ENCODE measurements around the gene SLC27A5. TPM values are rescaled to one million over a fixed set of nuclear protein-coding genes. Genes with fewer than 3 reads are reported as not detected.

Gene SLC27A5
- total RNA-seq, 2 experiments from 2014 or later: 13.8 to 14.4 TPM

DNA sequence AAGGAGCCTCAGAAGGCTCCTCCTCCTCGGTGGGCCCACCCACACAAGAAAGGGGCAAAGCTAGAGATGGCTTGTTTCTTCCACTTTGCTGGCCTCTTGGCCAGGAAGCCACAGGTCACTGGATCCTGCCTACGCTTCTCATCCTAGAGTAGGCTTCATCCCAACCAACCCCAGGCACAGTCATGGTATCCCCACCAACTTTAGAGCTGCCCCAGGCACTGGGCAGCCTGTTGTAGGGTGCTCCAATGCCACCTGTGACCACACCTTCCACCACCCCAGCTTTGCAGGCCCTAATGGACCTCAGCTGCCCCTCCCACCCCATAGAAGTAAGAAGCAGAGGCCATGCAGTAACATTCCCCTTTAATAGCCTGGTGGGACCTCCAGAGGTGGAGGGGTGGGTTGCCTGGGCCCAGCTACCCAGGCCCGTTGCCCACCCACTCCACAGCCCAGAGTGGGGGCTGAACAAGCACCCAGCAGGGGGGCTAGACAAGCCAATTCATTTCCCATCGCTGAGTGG is 43.6 kb upstream of the SLC27A5 start:
- intact Hi-C loops (cut with micrococcal nuclease): loop anchor here (1.0 kb wide), 3 partner anchors 11 to 36 kb away; partner anchors contain the start of genes MZF1, TRIM28 and ZBTB45
- Mint-ChIP-seq H3K4me3 (peak overlapping the region; percentile 90), H3K27me3 (ENCODE audit: low read depth) (no peaks in the 10 kb centered on the region), H3K9me3 (no peaks in the 10 kb centered on the region), H3K27ac (peak overlapping the region; percentile 94), H3K36me3 (ENCODE audit: low read depth) (peaks cover 48% of the 10 kb centered on the region), H3K4me1 (ENCODE audit: low read depth) (peaks cover 53% of the 10 kb centered on the region)
- no peak for DNase-seq
- CTCF ChIA-PET: interaction anchor here (0.6 to 2.8 kb wide), 5 partner anchors 26 to 370 kb away, joined by 3 to 21 read pairs (median 4); partner anchors contain the start of gene ZBTB45

DNA sequence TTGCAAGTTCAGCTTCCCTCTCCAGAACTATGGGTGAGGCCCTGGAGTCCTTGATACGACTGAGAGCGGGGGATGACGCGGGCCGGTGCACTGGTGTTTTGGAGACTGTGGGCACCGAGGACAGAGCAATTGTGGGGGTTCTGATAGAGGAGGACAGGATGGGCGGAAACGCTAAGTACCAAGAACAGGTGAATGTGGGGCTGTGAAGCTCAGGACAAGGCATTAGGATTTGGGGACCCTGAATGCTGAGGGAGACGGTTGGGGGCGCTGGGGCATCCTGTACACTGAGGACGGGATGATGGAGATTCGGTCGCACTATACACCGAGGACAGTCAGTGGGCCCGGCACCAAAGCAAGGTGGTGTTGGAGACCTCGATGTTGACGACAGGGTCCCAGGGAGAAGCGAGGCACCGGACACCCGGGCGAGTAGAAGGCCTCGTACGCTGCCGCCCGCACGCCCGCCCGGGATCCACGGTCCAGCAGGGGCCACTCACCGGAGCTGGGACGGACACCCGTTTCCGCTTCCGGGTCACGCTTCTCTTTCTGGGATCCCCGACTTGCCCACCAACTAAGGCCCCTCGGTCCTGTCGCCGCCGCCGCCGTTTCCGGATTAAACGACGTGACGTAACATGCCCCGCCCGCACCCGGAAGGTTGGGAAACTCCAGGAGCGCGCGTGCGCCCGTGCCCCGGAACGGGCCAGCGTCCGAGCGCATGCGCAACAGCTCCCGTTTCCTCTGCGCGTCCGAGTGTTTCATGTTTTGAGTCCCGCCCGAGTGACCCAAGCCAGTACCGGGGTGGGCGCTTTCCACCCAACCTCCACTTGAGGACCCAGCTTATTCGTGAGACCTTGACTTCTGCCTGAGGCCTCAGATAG is 42.9 kb upstream of the SLC27A5 start, which contains the start of gene CHMP2A:
TSS of gene CHMP2A (minus strand) at position 612 of the 875 bp plus-strand sequence. CDS start 893 bp downstream, outside the sequence.
- no peaks in the 10 kb centered on the region for H3K27me3 Mint-ChIP-seq (ENCODE audit: low read depth)
- peak within 1 kb of the TSS; percentile 94 for H3K27ac Mint-ChIP-seq
- H3K9me3 Mint-ChIP-seq: no peaks in the 10 kb centered on the region
- H3K4me1 Mint-ChIP-seq (ENCODE audit: low read depth): peaks cover 51% of the 10 kb centered on the region
- H3K4me3 Mint-ChIP-seq: peak within 1 kb of the TSS; percentile 90
- peaks cover 50% of the 10 kb centered on the region for H3K36me3 Mint-ChIP-seq (ENCODE audit: low read depth)
- peak; percentile 99 for DNase-seq
- CTCF ChIA-PET: interaction anchor here (0.5 to 2.8 kb wide), 7 partner anchors 24 to 370 kb away, joined by 3 to 21 read pairs (median 4); partner anchors contain the start of gene ZBTB45
- intact Hi-C loops (cut with micrococcal nuclease): loop anchor here (1.0 kb wide), 3 partner anchors 10 to 35 kb away; partner anchors contain the start of genes MZF1, TRIM28 and ZBTB45

DNA sequence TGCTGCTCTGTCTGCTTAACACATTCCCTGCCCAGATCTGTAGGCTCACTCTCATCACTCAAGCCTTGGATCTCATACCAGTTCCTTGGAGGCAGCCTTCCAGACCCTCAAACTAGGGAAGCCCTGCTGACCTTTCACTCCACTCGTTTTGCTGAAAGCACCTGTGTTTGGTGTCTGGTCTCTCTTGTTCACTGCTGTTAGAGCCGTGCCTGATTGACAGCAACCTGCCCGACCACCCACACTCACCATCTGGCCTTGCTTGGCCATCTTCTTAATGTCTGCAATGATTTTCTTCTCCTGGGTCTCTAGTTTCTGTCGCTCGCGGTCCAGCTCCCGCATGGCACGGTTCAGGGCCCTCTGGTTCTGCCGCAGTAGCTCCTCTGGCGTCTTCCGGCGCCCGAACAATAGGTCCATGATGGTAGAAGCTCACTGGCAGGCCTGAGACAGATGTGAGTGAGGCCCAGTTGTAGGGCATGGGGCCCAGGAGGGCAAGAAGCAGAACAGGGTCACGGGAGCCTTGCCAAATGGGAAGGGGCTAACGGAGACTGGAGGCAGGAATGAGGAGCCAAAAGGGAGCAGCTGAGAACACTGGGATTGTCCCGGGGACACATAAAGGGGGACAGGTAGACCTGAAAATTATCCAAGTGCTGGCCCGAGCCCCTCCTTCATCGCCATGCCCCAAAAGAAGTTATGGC is 42.2 kb upstream of the SLC27A5 start:
- no peaks in the 10 kb centered on the region for H3K9me3 Mint-ChIP-seq
- peaks cover 54% of the 10 kb centered on the region for H3K36me3 Mint-ChIP-seq (ENCODE audit: low read depth)
- peaks cover 51% of the 10 kb centered on the region for H3K4me1 Mint-ChIP-seq (ENCODE audit: low read depth)
- CTCF ChIA-PET: interaction anchor here (0.7 to 2.8 kb wide), 5 partner anchors 9 to 38 kb away, joined by 3 to 21 read pairs (median 4); partner anchors contain the start of gene ZBTB45
- intact Hi-C loops (cut with micrococcal nuclease): no loop called here
- DNase-seq: no peak
- no peaks in the 10 kb centered on the region for H3K27me3 Mint-ChIP-seq (ENCODE audit: low read depth)
- peak overlapping the region; percentile 94 for H3K27ac Mint-ChIP-seq
- peak overlapping the region; percentile 90 for H3K4me3 Mint-ChIP-seq

DNA sequence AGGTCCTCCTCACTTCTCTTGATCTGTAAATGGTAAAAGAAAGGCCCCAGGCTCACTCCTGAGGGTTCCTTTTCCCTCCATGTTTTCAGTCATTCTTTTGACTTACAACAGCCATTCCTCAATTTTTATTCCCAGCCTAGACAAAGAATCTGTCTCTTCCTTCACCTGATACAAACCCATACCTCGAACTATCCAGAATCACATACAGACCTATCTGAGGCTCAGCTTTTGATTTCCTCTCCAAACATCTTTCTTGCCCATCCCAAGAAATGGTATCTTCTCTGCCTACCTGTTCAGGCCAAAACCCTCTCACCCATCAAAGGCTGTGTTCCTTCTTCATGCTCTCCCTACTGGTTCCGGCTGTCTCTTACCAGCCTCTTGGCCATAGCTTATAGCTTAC is 40.9 kb upstream of the SLC27A5 start:
- DNase-seq: no peak
- Mint-ChIP-seq H3K27ac (peak overlapping the region; percentile 36), H3K27me3 (ENCODE audit: low read depth) (no peaks in the 10 kb centered on the region), H3K36me3 (ENCODE audit: low read depth) (peaks cover 57% of the 10 kb centered on the region), H3K4me1 (ENCODE audit: low read depth) (peaks cover 54% of the 10 kb centered on the region), H3K4me3 (no peak overlapping the region), H3K9me3 (no peaks in the 10 kb centered on the region)
- intact Hi-C loops (cut with micrococcal nuclease): no loop called here
- CTCF ChIA-PET: no interaction called here

DNA sequence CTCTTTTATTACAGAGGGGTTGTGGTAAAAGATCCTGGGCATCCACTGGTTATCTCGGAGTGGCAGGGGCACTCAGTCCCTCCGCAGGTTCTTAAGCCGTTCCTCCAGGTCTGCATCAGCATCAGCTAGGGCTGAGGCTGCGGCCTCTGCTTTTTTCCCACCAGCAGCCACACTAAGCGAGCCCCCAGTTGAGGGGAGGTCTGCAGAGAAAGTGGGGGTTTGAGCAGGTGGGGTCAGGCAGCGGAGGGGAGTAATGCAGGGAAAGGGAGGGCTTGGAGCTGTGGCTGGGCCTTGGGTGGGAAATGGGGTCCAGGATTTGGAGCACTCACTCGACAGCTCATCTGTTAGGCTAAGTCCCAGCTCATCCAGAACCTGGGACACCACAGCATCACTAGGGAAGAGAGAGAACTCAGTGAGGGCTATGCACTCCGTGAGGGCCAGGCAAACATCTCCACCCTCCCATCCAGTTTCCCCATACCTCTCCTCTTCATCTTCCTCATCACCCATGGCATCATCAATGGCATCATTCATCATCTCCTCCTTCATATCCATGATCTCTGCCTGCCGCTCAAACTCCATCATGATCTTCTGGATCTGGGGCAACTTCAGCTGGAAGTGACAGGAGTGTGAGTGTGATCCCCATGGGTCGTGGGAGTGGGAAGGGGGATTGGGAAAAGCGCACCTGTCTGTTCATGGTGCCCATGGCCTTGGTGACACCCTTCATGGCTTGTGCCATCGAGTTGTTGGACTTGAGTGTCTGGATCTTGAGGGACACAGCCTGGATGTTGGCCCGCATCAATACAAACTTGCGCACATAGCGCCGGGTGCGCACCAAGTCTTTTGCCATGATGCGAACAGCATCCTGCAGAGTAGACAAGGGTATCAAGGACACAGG is 40.0 kb upstream of the SLC27A5 start:
- Mint-ChIP-seq H3K27me3 (ENCODE audit: low read depth) (no peaks in the 10 kb centered on the region), H3K4me1 (ENCODE audit: low read depth) (peaks cover 53% of the 10 kb centered on the region), H3K9me3 (no peaks in the 10 kb centered on the region), H3K36me3 (ENCODE audit: low read depth) (peaks cover 62% of the 10 kb centered on the region), H3K27ac (peak overlapping the region; percentile 26), H3K4me3 (no peak overlapping the region)
- CTCF ChIA-PET: interaction anchor here (0.9 kb wide), 1 partner anchor 32 kb away, joined by 4 read pairs; the partner anchor contains the start of gene ZBTB45
- intact Hi-C loops (cut with micrococcal nuclease): no loop called here
- no peak for DNase-seq

DNA sequence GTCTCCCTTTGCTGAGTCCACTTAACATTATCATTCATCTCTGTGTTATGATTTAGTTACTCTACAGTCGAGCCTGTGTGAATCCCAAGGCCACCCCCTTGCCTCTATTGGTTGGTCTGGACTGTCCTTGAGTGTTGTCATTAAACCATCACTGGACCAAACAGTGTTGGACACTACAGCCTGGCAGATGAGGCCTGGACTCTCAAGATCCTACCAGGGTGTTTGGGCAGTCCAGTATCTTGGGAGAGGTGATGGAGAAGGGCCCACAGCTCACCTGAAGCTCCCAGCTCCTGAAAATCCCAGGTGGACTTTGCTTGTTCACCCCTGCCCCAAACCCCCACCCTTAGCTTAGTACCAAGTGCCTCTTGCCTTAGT is 39.3 kb upstream of the SLC27A5 start:
- Mint-ChIP-seq H3K27ac (no peak overlapping the region), H3K27me3 (ENCODE audit: low read depth) (no peaks in the 10 kb centered on the region), H3K9me3 (no peaks in the 10 kb centered on the region), H3K4me1 (ENCODE audit: low read depth) (peaks cover 53% of the 10 kb centered on the region), H3K36me3 (ENCODE audit: low read depth) (peaks cover 62% of the 10 kb centered on the region), H3K4me3 (no peak overlapping the region)
- intact Hi-C loops (cut with micrococcal nuclease): no loop called here
- no peak for DNase-seq
- CTCF ChIA-PET: interaction anchor here (0.9 kb wide), 1 partner anchor 31 kb away, joined by 4 read pairs; the partner anchor contains the start of gene ZBTB45

DNA sequence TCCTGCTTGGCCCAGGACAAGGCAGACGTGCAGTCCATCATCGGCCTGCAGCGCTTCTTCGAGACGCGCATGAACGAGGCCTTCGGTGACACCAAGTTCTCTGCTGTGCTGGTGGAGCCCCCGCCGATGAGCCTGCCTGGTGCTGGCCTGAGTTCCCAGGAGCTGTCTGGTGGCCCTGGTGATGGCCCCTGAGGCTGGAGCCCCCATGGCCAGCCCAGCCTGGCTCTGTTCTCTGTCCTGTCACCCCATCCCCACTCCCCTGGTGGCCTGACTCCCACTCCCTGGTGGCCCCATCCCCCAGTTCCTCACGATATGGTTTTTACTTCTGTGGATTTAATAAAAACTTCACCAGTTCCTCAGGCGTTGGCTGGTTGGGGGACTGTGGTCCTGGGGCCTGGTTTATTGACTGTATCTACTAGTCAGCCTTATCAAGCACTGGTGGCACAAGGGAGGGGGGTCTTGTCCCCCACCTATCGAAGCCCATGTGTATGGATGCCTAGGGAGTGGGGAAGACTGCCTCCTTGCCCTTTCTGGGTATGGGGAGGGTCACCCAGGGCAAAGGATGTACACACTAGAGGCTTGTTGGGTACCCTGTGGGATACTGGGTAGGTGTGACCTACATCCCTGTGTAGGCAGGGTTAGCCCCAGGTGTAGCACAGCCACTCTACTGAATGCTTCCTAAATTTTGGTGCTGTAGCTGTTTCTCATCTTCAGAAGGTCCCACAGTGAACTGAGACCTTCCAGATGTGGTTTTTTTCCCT is 38.8 kb upstream of the SLC27A5 start:
- Mint-ChIP-seq H3K27me3 (ENCODE audit: low read depth) (no peaks in the 10 kb centered on the region), H3K9me3 (no peaks in the 10 kb centered on the region), H3K4me1 (ENCODE audit: low read depth) (peaks cover 55% of the 10 kb centered on the region), H3K4me3 (no peak overlapping the region), H3K27ac (no peak overlapping the region), H3K36me3 (ENCODE audit: low read depth) (peaks cover 66% of the 10 kb centered on the region)
- intact Hi-C loops (cut with micrococcal nuclease): no loop called here
- no peak for DNase-seq
- CTCF ChIA-PET: interaction anchor here (0.9 kb wide), 1 partner anchor 31 kb away, joined by 4 read pairs; the partner anchor contains the start of gene ZBTB45

DNA sequence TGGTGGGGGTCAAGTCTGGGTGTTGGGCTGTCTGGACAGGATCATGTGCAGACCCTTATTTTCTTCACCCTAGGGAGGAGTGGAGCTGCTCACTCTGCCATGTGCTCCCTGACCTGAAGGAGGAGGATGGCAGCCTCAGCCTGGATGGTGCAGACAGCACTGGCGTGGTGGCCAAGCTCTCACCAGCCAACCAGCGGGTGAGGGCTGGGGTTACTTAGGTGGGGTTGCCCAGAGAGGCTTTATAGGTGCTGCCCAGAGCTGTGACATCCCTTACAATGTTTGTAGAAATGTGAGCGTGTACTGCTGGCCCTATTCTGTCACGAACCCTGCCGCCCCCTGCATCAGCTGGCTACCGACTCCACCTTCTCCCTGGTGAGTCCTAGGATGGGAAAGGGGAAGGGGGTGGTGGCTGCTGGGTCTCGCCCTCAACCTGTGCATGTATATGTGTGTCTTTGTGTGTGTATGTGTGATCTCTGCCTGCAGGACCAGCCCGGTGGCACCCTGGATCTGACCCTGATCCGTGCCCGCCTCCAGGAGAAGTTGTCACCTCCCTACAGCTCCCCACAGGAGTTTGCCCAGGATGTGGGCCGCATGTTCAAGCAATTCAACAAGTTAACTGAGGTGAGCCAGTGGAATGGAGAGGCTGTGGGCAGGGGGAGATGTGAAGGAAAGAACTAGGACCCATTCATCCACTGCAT is 38.0 kb upstream of the SLC27A5 start:
- H3K27me3 Mint-ChIP-seq (ENCODE audit: low read depth): no peaks in the 10 kb centered on the region
- H3K36me3 Mint-ChIP-seq (ENCODE audit: low read depth): peaks cover 68% of the 10 kb centered on the region
- intact Hi-C loops (cut with micrococcal nuclease): no loop called here
- H3K4me1 Mint-ChIP-seq (ENCODE audit: low read depth): peaks cover 51% of the 10 kb centered on the region
- no peak for DNase-seq
- no peak overlapping the region for H3K27ac Mint-ChIP-seq
- no peak overlapping the region for H3K4me3 Mint-ChIP-seq
- no peaks in the 10 kb centered on the region for H3K9me3 Mint-ChIP-seq
- CTCF ChIA-PET: no interaction called here

DNA sequence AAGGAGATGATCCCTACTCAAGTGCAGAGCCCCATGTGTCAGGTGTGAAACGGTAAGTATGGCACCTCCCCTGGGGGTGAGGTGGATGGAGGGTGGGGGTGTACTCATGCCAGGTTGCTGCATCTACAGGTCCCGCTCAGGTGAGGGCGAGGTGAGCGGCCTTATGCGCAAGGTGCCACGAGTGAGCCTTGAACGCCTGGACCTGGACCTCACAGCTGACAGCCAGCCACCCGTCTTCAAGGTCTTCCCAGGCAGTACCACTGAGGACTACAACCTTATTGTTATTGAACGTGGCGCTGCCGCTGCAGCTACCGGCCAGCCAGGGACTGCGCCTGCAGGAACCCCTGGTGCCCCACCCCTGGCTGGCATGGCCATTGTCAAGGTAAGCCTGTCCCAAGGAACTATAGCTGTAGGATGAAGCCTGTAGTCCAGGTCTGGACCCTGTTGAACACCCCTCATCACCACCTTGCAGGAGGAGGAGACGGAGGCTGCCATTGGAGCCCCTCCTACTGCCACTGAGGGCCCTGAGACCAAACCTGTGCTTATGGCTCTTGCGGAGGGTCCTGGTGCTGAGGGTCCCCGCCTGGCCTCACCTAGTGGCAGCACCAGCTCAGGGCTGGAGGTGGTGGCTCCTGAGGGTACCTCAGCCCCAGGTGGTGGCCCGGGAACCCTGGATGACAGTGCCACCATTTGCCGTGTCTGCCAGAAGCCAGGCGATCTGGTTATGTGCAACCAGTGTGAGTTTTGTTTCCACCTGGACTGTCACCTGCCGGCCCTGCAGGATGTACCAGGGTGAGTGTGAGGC is 37.3 kb upstream of the SLC27A5 start:
- Mint-ChIP-seq H3K36me3 (ENCODE audit: low read depth) (peaks cover 66% of the 10 kb centered on the region), H3K27me3 (ENCODE audit: low read depth) (no peaks in the 10 kb centered on the region), H3K4me1 (ENCODE audit: low read depth) (peaks cover 44% of the 10 kb centered on the region), H3K4me3 (no peak overlapping the region), H3K9me3 (no peaks in the 10 kb centered on the region), H3K27ac (no peak overlapping the region)
- intact Hi-C loops (cut with micrococcal nuclease): no loop called here
- no peak for DNase-seq
- CTCF ChIA-PET: interaction anchor here (6.8 kb wide), 1 partner anchor 30 kb away, joined by 34 read pairs; the partner anchor contains the start of gene ZBTB45
